ENCODE results near the gene DNAJB2. TPM values are rescaled to one million over a fixed set of nuclear protein-coding genes. Genes with fewer than 3 reads are reported as not detected.
A peak's percentile ranks its signal among the peaks of the same experiment; 100 is the strongest.
"Not testable (repeated sequence)": the region's sequence is repeated elsewhere in the genome, so short reads cannot be mapped to it uniquely, and the experiment has no call there.

DNAJB2 gene
- total RNA-seq, 1 donor from 2014 or later = 120 TPM

DNA sequence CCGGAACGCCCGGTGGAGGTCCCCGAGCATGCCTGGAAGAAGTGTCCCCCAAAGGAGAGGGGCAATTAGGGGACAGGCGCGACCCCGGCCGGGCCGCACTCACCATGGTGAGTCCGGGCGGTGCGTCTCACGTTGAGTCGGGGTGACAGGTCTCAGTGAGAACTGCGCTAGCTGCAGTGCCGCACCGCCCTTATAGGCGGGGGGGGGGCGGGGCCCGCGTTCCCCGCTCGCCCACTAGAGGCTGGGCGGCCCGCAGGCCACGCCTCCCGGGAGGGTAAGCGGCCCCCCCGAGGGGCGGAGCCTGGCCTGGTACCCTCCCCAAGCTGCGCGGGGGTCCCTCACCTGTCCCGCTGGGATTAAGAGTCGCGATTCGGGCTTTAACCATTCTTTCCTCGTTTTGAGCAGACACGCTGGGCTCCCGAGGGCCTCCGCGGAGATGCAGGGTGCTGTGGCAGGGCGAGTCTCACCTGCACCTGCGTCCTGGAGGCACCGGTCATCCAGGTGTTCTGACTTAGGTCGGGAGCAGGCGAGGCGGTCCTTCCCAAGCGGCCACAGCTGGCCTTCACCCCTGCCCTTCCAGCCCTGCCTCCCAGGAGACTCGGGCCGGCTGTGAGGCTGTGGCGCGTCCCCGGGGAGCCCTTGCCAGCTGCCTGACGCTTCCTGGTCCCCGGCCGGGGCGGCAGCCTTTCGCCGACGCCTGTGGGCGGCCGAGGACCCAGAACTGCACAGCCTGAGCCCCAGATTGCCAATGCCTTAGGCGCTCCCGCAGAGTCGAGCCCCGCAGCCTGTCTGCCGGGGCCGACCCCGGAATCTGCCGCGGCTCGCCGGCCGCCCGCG, 25.2 kb upstream of the DNAJB2 start, which contains the start of gene TUBA4A:
Gene TUBA4A (minus strand): TSS at position 166 of the 837 bp plus-strand sequence. CDS start 60 bp downstream, at position 106.
- ATAC-seq = peak; percentile 92
- intact Hi-C loops (cut with DNase I) = no loop called here
- DNase-seq (ENCODE audit: low spot score) = peak; percentile 89

DNA sequence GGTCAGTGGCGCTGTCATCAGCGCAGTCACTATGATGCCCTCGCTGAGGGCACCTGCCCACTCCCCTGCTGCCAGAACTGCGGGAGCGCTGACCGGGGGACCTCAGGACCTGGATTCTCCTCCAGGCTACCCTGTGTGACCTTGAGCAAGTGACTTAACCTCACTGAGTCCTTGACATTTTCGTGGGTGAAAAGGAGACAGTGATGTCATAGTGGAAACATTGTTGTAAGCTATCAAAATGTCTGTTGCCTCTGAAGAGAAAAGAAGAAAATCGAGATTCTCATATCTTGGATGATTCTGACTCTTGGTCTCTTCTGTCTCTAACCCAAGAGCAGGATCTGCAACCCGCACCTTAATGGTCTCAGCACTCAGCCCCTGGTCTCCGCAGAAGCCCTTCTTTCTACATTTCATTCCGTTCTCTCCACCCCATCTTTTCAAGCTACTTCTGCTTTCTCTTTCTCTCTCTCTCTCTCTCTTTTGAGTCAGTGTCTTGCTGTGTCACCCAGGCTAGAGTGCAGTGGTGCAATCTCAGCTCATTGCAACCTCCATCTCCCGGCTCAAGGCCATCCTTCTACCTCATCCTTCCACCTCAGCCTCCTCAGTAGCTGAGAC, 24.5 kb upstream of the DNAJB2 start:
- no peak for DNase-seq (ENCODE audit: low spot score)
- no peak for ATAC-seq
- intact Hi-C loops (cut with DNase I) = no loop called here

DNA sequence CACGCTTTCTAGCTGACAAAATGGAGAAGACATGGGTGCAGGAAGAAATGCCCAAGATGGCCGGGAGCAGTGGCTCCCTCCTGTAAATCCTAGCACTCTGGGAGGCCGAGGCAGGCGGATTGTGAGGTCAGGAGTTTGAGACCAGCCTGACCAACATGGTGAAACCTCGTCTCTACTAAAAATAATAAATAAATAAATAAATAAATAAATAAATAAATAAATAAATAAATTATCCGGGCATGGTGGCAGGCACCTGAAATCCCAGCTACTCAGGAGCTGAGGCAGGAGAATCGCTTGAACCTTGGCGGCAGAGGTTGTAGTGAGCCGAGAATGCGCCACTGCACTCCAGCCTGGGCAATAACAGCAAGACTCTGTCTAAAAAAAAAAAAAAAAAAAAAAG, 20.2 kb upstream of the DNAJB2 start:
- ATAC-seq; intact Hi-C loops (cut with DNase I): not testable (repeated sequence)

DNA sequence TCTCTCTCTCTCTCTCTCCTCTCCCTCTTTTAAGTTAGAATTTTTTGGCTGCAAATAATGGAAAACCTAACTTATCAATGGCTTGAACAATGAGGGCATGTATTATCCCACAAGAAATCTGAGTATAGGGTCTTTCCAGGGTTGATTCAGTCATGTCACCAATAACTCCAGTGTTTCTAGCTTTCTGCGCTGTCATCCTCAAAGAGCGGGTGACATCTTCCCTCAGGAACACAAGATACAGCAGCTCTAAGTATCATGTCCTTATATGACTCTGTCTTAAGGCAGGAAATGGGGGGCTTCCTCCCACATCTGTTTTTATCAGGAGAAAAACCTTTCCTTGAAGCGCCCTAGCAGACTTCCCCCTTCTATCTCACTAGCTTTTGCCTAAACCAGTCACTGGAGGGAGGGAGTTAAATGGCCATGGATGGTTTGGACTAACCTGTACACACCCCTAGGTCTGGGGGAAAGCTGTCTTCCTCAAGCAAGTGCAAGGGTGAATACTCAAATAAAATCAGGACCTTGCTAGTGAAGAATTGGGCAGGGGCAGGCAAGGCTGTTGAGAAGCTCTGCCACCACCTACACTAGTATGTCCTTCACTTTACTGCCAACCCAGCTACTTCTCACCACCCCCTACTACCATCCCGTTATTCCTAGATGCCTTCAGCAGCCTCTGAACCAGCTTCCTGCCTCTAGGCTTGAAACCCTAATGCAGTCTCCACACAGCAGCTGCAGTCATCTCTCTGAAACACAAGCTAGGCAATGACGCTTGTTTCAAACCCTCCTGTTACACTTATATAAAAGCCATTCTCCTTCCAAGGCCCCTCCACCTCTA, 17.9 kb upstream of the DNAJB2 start:
- intact Hi-C loops (cut with DNase I) = no loop called here
- ATAC-seq = no peak
- no peak for DNase-seq (ENCODE audit: low spot score)

More for the DNA sequence above, 20.2 kb upstream of the DNAJB2 start:
- DNase-seq (ENCODE audit: low spot score) = not testable (repeated sequence)

DNA sequence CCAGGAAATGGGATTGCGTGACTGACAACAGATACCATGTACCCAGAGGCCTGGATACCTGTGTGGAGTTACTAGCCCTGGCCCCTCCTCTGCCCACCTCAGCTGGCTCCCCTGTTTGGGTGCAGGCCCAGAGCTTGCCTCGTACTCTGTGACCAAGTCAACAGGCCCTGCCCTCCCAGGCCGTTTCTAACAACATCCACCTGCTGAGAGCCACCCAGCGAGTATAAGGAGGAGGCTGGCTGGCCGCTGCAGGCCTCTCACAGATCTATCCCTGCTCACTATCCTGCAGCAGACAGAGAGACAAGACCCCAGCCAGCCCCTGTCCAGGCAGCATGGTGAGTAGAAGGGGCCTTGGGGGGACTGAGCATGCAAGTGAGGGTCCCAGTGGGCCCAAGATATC, 12.9 kb upstream of the DNAJB2 start:
- no peak for DNase-seq (ENCODE audit: low spot score)
- no peak for ATAC-seq
- intact Hi-C loops (cut with DNase I) = no loop called here

DNA sequence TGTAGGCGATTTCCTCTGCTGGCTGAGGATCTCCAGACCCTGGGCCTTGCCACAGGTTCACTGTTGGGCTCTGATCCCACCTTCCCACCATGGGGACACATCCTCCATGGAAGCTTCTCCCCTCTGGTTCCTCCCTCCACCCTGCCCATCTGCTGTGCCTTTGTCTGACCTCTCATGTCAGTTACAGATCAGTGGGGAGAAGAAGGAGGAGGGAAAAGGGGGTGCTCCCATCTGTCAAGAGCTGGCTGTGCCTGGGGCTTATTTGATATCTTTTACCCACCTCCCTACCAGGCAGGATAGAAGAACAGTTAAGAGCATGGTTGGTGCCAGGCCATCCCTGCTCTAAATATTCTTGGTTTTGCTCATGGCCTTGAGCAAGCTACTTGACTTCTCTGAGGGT, 12.3 kb upstream of the DNAJB2 start:
- DNase-seq (ENCODE audit: low spot score) = no peak
- intact Hi-C loops (cut with DNase I) = loop anchor here (1.0 kb wide), 1 partner anchor 22 kb away; the partner anchor contains the start of genes GLB1L and STK16
- ATAC-seq = no peak

DNA sequence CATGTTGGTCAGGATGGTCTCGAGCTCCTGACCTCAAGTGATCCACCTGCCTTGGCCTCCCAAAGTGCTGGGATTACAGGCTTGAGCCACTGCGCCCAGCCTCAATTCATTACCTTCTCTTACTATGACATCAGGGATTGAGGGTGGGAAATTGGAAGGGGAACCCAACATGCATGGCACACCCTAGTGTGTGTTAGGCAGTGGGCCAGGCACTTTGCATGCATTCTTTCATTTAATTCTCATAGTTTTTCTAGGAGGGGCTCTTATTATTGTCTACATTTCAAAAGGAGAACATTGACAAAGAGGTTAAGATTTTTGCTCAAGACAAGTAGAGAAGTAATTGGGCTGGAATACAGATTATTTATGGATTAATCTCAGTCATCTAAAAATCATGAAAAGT, 10.9 kb upstream of the DNAJB2 start:
- intact Hi-C loops (cut with DNase I) = no loop called here
- DNase-seq (ENCODE audit: low spot score) (no peak), ATAC-seq (no peak)

DNA sequence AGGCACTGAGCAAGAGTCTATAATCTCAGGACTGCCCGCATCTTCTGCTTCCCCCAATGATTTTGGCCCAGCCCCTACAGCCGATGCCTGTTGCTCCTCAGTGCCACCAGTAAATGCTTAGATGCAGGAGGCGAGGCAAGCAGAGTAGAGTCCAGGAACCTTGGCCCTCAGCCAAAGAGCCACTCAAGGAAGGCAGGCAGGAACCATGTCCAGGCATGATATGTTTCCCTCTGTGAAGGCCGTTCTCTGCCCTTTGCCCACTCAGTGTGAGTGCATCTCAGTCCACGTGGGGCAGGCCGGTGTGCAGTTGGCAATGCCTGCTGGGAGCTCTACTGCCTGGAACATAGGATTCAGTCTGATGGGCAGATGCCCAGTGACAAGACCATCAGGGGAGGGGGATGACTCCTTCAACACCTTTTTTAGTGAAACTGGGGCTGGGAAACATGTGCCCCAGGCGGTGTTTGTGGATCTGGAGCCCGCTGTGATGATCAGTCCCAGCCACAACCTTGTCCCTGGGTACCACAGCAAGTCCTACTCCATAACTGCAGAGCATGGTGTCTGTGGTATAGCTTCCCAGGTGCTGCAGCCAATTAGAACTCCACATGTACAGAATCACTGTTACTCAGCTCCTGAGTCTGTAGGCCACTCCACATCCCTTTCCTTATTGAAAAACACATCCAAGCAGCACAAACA, 9.7 kb upstream of the DNAJB2 start:
- intact Hi-C loops (cut with DNase I) = no loop called here
- ATAC-seq (no peak), DNase-seq (ENCODE audit: low spot score) (no peak)

DNA sequence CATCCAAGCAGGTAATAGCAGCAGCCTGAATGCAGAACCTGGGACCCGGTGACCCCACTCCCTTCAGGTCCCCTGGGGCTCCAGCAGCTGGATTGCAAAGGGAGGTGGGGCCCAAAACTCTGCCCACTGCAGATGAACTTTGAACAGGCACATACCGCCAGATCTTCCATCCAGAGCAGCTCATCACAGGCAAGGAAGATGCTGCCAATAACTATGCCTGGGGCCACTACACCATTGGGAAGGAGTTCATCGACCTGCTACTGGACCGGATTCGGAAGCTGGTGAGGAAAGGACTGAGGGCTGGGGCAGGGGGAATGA, 9.2 kb upstream of the DNAJB2 start:
- no peak for ATAC-seq
- intact Hi-C loops (cut with DNase I) = no loop called here
- DNase-seq (ENCODE audit: low spot score) = no peak

DNA sequence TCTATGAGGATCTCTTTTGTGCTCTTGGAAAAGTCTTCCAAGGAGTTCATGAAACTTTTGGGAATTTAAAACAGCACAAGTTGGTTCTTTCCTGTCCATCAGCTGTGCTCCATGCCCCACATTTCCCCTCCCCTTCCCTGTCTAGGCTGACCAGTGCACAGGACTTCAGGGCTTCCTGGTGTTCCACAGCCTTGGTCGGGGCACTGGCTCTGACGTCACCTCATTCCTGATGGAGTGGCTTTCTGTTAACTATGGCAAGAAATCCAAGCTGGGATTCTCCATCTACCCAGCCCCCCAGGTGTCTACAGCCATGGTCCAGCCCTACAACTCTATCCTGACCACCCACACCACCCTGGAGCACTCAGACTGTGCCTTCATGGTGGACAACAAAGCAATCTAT, 8.1 kb upstream of the DNAJB2 start:
- DNase-seq (ENCODE audit: low spot score) = no peak
- ATAC-seq = peak; percentile 20
- intact Hi-C loops (cut with DNase I) = no loop called here

DNA sequence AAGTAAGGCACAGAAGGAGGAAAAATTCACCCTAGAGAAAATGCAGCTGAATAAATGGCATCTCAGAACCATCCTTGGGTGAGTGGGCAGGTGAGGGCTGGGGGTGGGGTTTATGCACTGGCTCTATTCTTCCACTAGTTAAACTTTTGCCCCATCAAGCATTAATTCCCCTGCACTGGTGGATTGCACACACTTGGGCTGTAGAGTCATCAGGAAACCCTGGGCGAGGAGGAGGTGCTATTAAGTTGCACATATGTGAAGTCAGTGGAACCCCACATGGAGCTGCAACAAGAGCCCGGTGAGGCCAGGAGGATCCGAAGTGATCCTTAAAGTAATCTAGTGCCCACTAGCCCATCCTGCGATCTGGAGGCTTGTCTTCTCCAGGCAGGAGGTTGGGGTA, 6.8 kb upstream of the DNAJB2 start:
- intact Hi-C loops (cut with DNase I) = no loop called here
- no peak for DNase-seq (ENCODE audit: low spot score)
- no peak for ATAC-seq

DNA sequence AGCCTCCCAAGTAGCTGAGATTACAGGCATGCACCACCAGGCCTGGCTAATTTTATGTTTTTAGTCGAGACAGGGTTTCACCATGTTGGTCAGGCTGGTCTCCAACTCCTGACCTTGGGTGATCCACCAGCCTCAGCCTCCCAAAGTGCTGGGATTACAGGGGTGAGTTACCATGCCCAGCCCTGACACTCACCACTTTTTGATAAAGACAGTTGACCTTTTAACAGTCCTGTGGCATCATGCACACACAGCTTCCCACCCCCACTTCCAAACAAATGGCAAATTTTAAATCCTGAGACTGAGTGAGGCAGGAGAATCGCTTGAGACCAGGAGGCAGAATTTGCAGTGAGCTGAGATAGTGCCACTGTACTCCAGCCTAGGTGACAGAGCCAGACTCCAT, 6.2 kb upstream of the DNAJB2 start:
- DNase-seq (ENCODE audit: low spot score) (no peak), ATAC-seq (no peak)
- intact Hi-C loops (cut with DNase I) = no loop called here

DNA sequence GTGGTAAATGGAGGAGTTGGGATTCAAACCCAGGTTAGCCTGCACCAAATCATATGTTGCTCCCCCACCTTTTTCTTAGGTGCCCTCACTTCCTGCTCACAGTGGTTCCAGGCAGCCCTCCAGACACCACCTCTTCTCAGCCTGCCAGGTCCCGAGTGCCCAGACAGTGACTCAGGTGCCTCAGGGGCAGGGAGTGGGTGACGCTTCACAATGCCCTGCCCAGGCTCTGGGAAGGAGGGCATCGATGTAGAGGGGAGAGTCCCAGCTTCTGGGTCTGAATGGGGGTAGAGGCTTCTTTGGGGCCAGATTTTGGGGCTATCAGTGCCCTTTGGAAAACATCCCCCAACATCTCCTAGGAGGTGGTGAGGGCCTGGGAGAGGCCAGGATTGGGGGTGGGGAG, 5.2 kb upstream of the DNAJB2 start:
- DNase-seq (ENCODE audit: low spot score) (no peak), ATAC-seq (no peak)
- intact Hi-C loops (cut with DNase I) = no loop called here

DNA sequence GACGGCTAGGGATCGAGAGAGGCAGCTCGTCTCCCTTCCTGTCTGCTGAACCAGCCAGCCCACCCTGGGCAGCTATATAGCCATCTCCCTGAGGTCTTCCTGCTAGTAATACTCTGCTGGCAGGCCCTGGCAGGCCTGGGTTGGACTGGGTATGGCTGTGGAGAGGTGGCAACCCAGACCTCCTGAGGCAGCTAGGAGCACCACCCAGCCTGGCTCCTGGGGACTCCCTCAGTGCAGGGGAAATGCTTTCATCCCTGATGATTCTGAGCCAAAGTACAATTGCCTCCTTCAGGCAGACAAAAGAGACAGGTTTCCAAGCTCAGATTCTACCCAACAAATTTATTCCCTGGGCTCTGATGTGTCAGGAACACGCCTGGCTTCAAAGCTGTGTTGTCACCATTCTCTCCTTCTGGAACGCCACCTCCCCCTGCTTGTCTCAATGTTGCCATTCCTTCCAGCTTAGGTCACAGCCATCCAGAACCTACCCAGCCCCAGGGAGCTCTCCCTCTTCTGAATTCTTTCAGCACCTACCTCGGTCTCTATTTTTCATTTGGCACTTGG, 4.7 kb upstream of the DNAJB2 start:
- intact Hi-C loops (cut with DNase I) = no loop called here
- ATAC-seq (no peak), DNase-seq (ENCODE audit: low spot score) (no peak)

DNA sequence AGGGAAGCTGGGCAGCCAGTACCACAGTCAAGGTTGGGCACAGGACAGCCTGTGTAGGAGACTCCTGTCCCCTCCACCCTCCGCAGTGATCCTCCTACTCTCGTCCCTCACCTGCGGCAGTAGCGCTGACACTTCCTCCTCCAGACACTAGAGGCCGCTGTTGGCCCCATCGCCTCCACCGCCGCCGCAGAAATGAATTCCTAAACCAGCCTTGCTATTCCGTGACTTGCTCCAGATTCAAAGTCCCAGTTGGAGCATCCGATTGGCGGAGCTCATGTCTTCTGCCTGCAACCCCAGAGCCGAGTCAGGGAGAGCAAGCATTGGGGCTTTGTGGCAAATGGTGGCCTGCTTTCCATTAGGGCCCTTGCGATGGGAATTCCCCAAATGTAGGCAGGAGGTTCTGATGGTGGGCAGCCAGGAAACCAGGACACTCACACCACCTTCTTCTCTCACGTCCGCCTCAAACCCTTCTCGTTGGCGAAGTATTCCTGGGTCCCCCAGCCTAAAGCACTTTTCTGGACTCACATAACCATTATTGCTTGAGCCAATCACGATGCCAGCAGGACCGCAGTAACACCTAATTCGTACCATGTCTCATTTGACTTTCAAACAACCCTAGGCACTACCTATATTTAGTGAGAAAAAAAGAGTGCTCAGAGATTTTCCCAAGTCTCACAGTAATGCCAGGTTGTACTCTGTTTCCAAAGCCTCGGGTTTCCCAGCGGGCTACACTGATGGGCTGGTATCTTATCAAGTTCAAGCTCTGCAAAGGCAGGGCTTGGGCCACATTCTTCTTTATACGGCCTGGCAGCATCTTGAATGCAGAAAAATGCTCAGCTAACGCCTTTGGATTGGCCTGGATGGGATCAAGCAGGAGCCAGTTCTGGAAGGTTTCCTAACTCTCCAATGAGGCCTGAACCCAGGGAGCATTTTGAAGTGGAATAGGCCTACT, 1.2 kb upstream of the DNAJB2 start:
- intact Hi-C loops (cut with DNase I) = loop anchor here (2.0 kb wide), 1 partner anchor 19 kb away; no protein-coding TSS in a partner anchor
- DNase-seq (ENCODE audit: low spot score) = peak; percentile 89

DNA sequence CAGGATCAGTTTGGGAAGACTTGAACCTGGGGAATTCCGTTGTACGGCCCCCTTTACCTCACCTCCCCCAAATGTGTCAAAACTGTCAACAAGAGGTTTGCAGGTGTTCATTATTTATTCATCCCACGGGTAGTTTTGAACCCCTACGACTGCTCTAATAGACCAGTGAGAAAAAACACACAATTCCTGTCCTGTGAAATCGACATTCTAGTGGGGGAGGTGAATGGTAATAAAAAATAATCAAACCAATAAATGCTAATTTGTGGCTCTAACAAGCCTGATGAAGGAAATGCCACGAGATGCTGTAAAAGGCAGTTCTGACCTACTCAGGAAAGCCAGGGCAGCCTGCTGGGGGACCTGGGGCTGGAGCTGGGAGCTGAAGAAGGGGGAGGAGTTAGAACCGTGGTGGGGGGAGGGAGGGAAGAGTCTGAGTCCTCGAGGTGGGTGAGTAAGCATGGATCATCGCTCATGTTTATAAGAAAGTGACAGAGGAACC, 463 bp upstream of the DNAJB2 start:
- intact Hi-C loops (cut with DNase I) = no loop called here
- DNase-seq (ENCODE audit: low spot score) = no peak

More for the DNA sequence above, 1.2 kb upstream of the DNAJB2 start:
- peak; percentile 39 for ATAC-seq

DNA sequence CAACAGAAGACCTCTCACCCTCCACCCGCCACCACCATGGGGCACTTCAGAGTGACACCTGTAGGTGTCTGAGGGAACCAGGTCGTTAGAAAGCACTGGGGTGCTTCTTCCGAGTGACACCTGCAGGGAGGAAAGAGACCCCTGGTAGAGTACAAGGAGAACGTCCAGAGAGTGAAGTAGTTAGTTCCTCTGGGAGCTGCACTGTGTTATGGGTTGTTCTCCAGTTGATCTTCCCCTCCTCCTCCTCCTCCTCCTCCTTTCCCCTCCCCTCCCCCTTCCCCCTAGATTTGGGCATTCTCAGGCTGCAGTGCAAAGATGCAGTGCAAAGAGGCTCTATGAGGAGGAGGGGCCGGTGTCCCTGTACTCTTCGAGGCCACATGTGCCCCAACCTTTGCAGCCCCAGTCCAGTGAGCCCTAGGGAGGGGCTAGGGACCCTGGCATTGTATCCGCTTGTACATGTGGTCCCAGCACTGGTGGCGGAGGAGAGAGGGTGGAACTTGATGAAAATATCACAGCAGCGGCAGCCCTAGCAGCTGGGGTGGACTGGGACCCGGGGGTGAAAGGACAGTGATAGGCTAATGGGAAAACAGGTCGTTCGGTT, 850 bp downstream of the DNAJB2 start:
- ATAC-seq (no peak), DNase-seq (ENCODE audit: low spot score) (no peak)
- intact Hi-C loops (cut with DNase I) = no loop called here

More for the DNA sequence above, 463 bp upstream of the DNAJB2 start:
- no peak for ATAC-seq
